Gastroesophageal sphincter (tissue), 4 donors: ENCODE results near the gene PHLPP1. TPM values are rescaled to one million over a fixed set of nuclear protein-coding genes. Genes with fewer than 3 reads are reported as not detected.

Experiments
- ATAC-seq: fragments of 150-250 bp; one replicate; pipeline ENCODE4 v1.9.1; 2016; ENCODE audit warnings: mild to moderate bottlenecking, moderate library complexity
- H3K27ac ChIP-seq, 4 donors: fragments of 200-600 bp; sonication (generic) in 3 of 4; 1 replicate in 3 of 4; 2 replicates in 1 of 4; pipeline ENCODE4 v1.5.1; 2016 to 2019
- H3K27me3 ChIP-seq: fragments of 200-600 bp; sonication (generic); one replicate; pipeline ENCODE4 v1.5.1; 2019
- H3K36me3 ChIP-seq, 2 donors: fragments of 200-600 bp; sonication (generic); one replicate each; pipeline ENCODE4 v1.5.1; 2019; ENCODE audit warnings: control low read depth in 1 of 2
- H3K4me1 ChIP-seq, 3 donors: fragments of 200-600 bp; sonication (generic); 1 replicate in 2 of 3; 2 replicates in 1 of 3; pipeline ENCODE4 v1.5.1; 2016 to 2019; ENCODE audit warnings: control low read depth in 2 of 3
- H3K4me3 ChIP-seq, 2 donors: fragments of 200-600 bp; sonication (generic); one replicate each; pipeline ENCODE4 v1.5.1; 2019; ENCODE audit warnings: mild to moderate bottlenecking in 1 of 2, moderate library complexity in 1 of 2
- H3K9me3 ChIP-seq, 3 donors: fragments of 200-600 bp; sonication (generic); one replicate each; pipeline ENCODE4 v1.5.1; 2017 to 2019; ENCODE audit warnings: control low read depth in 2 of 3
- CTCF ChIP-seq, 4 experiments: fragments of 200-600 bp in 2 of 4; fragments of 450-650 bp in 2 of 4; sonication (generic) in 1 of 4; IDR thresholded peaks; one replicate each; pipeline ENCODE4 v1.5.1; 2017 to 2019; ENCODE audit warnings: antibody characterized with exemption in 4 of 4, mild to moderate bottlenecking in 2 of 4, moderate library complexity in 2 of 4
- EP300 ChIP-seq: sonication (generic); formaldehyde crosslinking; IDR thresholded peaks from one replicate; pipeline ENCODE4 v1.6.1; 2017; ENCODE audit warnings: antibody characterized with exemption, mild to moderate bottlenecking
- POLR2A ChIP-seq, 2 donors: fragments of 450-650 bp; IDR thresholded peaks; one replicate each; pipeline ENCODE4 v1.6.1; 2017; ENCODE audit warnings: antibody characterized with exemption in 2 of 2, mild to moderate bottlenecking in 2 of 2, moderate library complexity in 1 of 2
- POLR2AphosphoS5 ChIP-seq: sonication (generic); formaldehyde crosslinking; IDR thresholded peaks from one replicate; pipeline ENCODE4 v1.6.1; 2017; ENCODE audit warnings: antibody characterized with exemption
- WGBS, 2 donors: methylation state at CpG; one replicate each; pipeline ENCODE4 v1.1.5; 2018; ENCODE audit warnings: low coverage in 1 of 2; 5-methylcytosine and 5-hydroxymethylcytosine counted together
- total RNA-seq, 4 donors: library from RNA; depleted of rRNA; stranded (reverse); fragments of >200 nt; gene quantifications; one replicate each; pipeline ENCODE4 v1.1.0, GENCODE V29; 2016

The PHLPP1 gene
- total RNA-seq, 4 donors from 2014 or later: 10.8 to 19.1 (median 16.3) TPM

GRCh38 chr18:62984656-62985315 lies 269.4 kb downstream of the PHLPP1 start:
- Histone ChIP-seq H3K27me3 (no peaks in the 10 kb centered on the region), H3K36me3 (peaks cover 0 to 4% of the 10 kb centered on the region in 2 donors), H3K9me3 (no peaks in the 10 kb centered on the region), H3K4me3 (no peak overlapping the region), H3K27ac (no peak overlapping the region), H3K4me1 (peaks cover 0 to 10% (median 3%) of the 10 kb centered on the region in 3 donors)
- 86% methylated on average over 2 of the region's 11 CpGs; no CpG with 5 or more reads in 1 of the 2 donors for WGBS, 2 donors
- no peak for ATAC-seq
- TF ChIP-seq POLR2AphosphoS5 (no peak), EP300 (no peak), POLR2A (IDR thresholded peaks at IDR 0.05) (no peak), CTCF (IDR thresholded peaks at IDR 0.05) (no peak)

- no peak overlapping the region for H3K27ac ChIP-seq
- 83 to 89% methylated on average over 1 of the region's 2 CpGs for WGBS, 2 donors
- H3K27me3 ChIP-seq: no peaks in the 10 kb centered on the region
- H3K36me3 ChIP-seq: peaks cover 0 to under 1% of the 10 kb centered on the region in 2 donors
- no peak for ATAC-seq
- peaks cover 0 to 10% (median 3%) of the 10 kb centered on the region in 3 donors for H3K4me1 ChIP-seq
- no peaks in the 10 kb centered on the region for H3K9me3 ChIP-seq
- TF ChIP-seq EP300 (no peak), POLR2AphosphoS5 (no peak), CTCF (IDR thresholded peaks at IDR 0.05) (no peak), POLR2A (IDR thresholded peaks at IDR 0.05) (no peak)
- no peak overlapping the region for H3K4me3 ChIP-seq
These were observed 271.1 kb downstream of the PHLPP1 start for GRCh38 chr18:62986490-62986889.

DNA sequence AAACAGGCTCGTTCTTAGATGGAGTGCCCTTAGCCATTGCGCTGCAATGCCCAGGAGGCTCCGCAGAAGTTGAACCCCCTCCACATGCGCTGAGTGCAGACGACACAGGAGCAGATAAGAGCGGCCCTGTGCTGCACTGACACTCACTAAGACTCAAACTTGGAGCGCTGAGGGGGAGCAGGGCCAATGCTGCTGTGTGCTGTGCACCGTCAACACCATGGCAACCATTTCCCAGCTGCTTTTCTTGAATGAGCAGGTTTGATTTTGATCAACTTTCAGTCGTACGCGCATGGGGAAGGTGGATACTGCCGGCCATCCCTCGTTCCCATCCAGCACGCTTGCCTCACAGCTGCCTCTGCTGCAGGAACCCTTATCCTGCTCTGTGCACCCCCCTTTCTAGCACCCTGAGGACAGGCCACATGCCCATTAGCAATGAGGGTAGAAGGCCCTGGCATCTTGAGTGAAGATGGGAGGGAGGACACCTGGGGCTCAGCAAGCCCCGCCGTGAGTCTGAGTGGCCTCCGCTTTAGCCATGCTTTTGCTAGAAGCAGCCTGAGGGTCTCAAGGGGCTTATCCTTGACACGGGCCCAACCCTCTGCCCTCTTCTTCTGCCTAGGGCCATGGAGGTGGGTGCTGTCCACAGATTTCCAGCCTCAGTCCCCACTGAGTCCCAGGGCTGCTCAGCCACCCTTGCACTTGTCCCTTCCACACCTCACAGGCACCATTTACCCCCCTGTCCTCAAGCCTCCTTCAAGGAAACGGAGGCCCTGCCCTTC lies 271.9 kb downstream of the PHLPP1 start:
- H3K27ac ChIP-seq: no peak overlapping the region
- H3K9me3 ChIP-seq: no peaks in the 10 kb centered on the region
- peaks cover 0 to 7% (median 2%) of the 10 kb centered on the region in 3 donors for H3K4me1 ChIP-seq
- no peak overlapping the region for H3K4me3 ChIP-seq
- TF ChIP-seq EP300: no peak
- TF ChIP-seq POLR2A (IDR thresholded peaks at IDR 0.05): no peak
- TF ChIP-seq POLR2AphosphoS5: no peak
- no peak for TF ChIP-seq CTCF (IDR thresholded peaks at IDR 0.05)
- no peaks in the 10 kb centered on the region for H3K36me3 ChIP-seq
- 80 to 83% methylated on average over 1 to 8 of the region's 19 CpGs for WGBS, 2 donors
- no peak for ATAC-seq
- H3K27me3 ChIP-seq: peaks cover 4% of the 10 kb centered on the region

DNA sequence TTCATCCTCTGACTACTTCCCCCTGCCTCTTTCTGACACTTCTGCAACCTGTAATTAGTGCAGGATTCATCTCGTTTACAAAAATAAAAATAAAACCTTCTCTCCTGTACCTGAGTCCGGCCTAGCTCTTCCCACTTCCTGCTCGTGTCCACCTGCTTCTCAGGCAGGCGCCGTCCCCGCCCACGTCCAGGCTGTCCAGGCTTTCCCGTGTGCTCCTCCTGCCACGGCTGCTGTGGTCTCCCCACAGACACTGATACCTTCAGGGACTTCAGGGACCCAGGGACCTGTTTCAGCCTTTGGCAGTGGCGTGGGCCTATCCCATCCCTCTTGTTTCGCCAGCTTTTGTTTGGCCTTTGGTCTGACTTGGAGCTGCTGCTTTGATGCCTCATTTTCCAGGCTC lies 272.5 kb downstream of the PHLPP1 start:
- WGBS, 2 donors: 81 to 90% methylated on average over 3 to 9 of the region's 11 CpGs
- ATAC-seq: no peak
- no peak overlapping the region for H3K27ac ChIP-seq
- H3K4me1 ChIP-seq: peaks cover 0 to under 1% (median 0%) of the 10 kb centered on the region in 3 donors
- H3K9me3 ChIP-seq: no peaks in the 10 kb centered on the region
- no peaks in the 10 kb centered on the region for H3K36me3 ChIP-seq
- TF ChIP-seq POLR2A (IDR thresholded peaks at IDR 0.05) (no peak), EP300 (no peak), POLR2AphosphoS5 (no peak), CTCF (IDR thresholded peaks at IDR 0.05) (no peak)
- H3K4me3 ChIP-seq: no peak overlapping the region
- peaks cover 8% of the 10 kb centered on the region for H3K27me3 ChIP-seq

DNA sequence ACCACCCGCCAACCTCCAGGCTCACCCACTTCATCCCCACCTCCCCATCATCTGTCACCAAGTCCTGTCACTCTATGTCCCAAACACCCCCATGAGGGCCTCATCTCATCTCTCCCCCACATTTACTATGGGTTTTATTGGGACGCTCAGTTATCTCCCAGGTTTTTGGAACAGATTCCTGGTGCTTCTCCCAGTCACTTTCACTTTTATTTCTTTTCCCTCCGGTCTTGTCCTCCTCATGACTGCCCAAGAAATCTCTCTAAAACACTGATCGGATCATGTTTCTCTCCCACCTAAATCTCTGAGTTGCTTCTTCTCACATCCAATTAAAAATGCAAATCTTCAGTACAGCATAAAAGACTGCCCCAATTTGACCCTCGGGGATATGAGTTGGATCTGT lies 273.1 kb downstream of the PHLPP1 start:
- H3K4me3 ChIP-seq: peak overlapping the region in 1 of 2 donors; percentile 11
- no peak for ATAC-seq
- TF ChIP-seq EP300: no peak
- TF ChIP-seq CTCF (IDR thresholded peaks at IDR 0.05): no peak
- TF ChIP-seq POLR2A (IDR thresholded peaks at IDR 0.05): no peak
- no peak for TF ChIP-seq POLR2AphosphoS5
- H3K36me3 ChIP-seq: no peaks in the 10 kb centered on the region
- 35 to 49% methylated on average over 4 to 5 of the region's 5 CpGs for WGBS, 2 donors
- H3K9me3 ChIP-seq: no peaks in the 10 kb centered on the region
- peaks cover 13% of the 10 kb centered on the region for H3K27me3 ChIP-seq
- no peaks in the 10 kb centered on the region for H3K4me1 ChIP-seq
- no peak overlapping the region for H3K27ac ChIP-seq
